Activated naive CD8-positive, alpha-beta T cell (primary cell): Measurements from ENCODE around the gene DYRK1A.
"Not testable (repeated sequence)": the region's sequence is repeated elsewhere in the genome, so short reads cannot be mapped to it uniquely, and the experiment has no call there.

Experiments
- H3K27ac Mint-ChIP-seq: one replicate; pipeline ENCODE4 v1.8.0; 2021; ENCODE audit warnings: mixed read lengths
- H3K27me3 Mint-ChIP-seq: one replicate; pipeline ENCODE4 v1.8.0; 2021; ENCODE audit warnings: mixed read lengths
- H3K36me3 Mint-ChIP-seq: one replicate; pipeline ENCODE4 v1.8.0; 2021; ENCODE audit warnings: mixed read lengths
- H3K4me1 Mint-ChIP-seq: one replicate; pipeline ENCODE4 v1.8.0; 2021; ENCODE audit warnings: low read depth, mixed read lengths
- H3K4me3 Mint-ChIP-seq: one replicate; pipeline ENCODE4 v1.8.0; 2021; ENCODE audit warnings: mild to moderate bottlenecking, mixed read lengths
- H3K9me3 Mint-ChIP-seq: one replicate; pipeline ENCODE4 v1.8.0; 2021; ENCODE audit warnings: low read depth, mixed read lengths

Gene DYRK1A

GRCh38 chr21:37513383-37513782, 146.8 kb downstream of the DYRK1A start:
- Mint-ChIP-seq H3K27me3 (no peaks in the 10 kb centered on the region), H3K27ac (no peak overlapping the region), H3K4me1 (peaks cover 22% of the 10 kb centered on the region), H3K4me3 (no peak overlapping the region), H3K36me3 (peaks cover 27% of the 10 kb centered on the region), H3K9me3 (no peaks in the 10 kb centered on the region)

GRCh38 chr21:37514038-37514667, 147.6 kb downstream of the DYRK1A start:
- Mint-ChIP-seq H3K4me3 (no peak overlapping the region), H3K27me3 (no peaks in the 10 kb centered on the region), H3K27ac (peak overlapping the region; percentile 75), H3K4me1 (peaks cover 22% of the 10 kb centered on the region), H3K9me3 (no peaks in the 10 kb centered on the region), H3K36me3 (peaks cover 27% of the 10 kb centered on the region)

GRCh38 chr21:37516998-37517397, 150.4 kb downstream of the DYRK1A start:
- Mint-ChIP-seq H3K9me3 (no peaks in the 10 kb centered on the region), H3K4me1 (peaks cover 8% of the 10 kb centered on the region), H3K27ac (no peak overlapping the region), H3K27me3 (no peaks in the 10 kb centered on the region), H3K4me3 (no peak overlapping the region), H3K36me3 (peaks cover 13% of the 10 kb centered on the region)

- no peaks in the 10 kb centered on the region for H3K27me3 Mint-ChIP-seq
- peaks cover 2% of the 10 kb centered on the region for H3K4me1 Mint-ChIP-seq
- no peaks in the 10 kb centered on the region for H3K9me3 Mint-ChIP-seq
- no peak overlapping the region for H3K4me3 Mint-ChIP-seq
- no peak overlapping the region for H3K27ac Mint-ChIP-seq
- H3K36me3 Mint-ChIP-seq, result peaks cover 4% of the 10 kb centered on the region
These were observed 154.2 kb downstream of the DYRK1A start for GRCh38 chr21:37520801-37521200.

GRCh38 chr21:37521658-37522057, 155.1 kb downstream of the DYRK1A start:
- Mint-ChIP-seq H3K27ac (peak overlapping the region; percentile 7), H3K4me1 (peaks cover 2% of the 10 kb centered on the region)

GRCh38 chr21:37522641-37523295, 156.2 kb downstream of the DYRK1A start:
- Mint-ChIP-seq H3K9me3 (no peaks in the 10 kb centered on the region), H3K27ac (no peak overlapping the region), H3K27me3 (no peaks in the 10 kb centered on the region), H3K4me1 (peaks cover 2% of the 10 kb centered on the region), H3K36me3 (peaks cover 4% of the 10 kb centered on the region), H3K4me3 (peak overlapping the region; percentile 22)

More at GRCh38 chr21:37521658-37522057, 155.1 kb downstream of the DYRK1A start:
- Mint-ChIP-seq H3K9me3 (no peaks in the 10 kb centered on the region), H3K36me3 (peaks cover 4% of the 10 kb centered on the region), H3K4me3 (no peak overlapping the region), H3K27me3 (no peaks in the 10 kb centered on the region)

- H3K9me3 Mint-ChIP-seq, H3K36me3 Mint-ChIP-seq, H3K4me3 Mint-ChIP-seq, H3K27me3 Mint-ChIP-seq, H3K27ac Mint-ChIP-seq, H3K4me1 Mint-ChIP-seq: not testable (repeated sequence)
These were observed 158.4 kb downstream of the DYRK1A start for GRCh38 chr21:37524944-37525343.

- Mint-ChIP-seq H3K9me3 (no peaks in the 10 kb centered on the region), H3K27ac (no peak overlapping the region), H3K4me1 (peaks cover 5% of the 10 kb centered on the region)
These were observed 159.2 kb downstream of the DYRK1A start for GRCh38 chr21:37525810-37526209.

GRCh38 chr21:37527103-37527502, 160.5 kb downstream of the DYRK1A start:
- Mint-ChIP-seq H3K4me1 (peaks cover 5% of the 10 kb centered on the region), H3K27ac (no peak overlapping the region), H3K4me3 (no peak overlapping the region), H3K9me3 (no peaks in the 10 kb centered on the region), H3K36me3 (no peaks in the 10 kb centered on the region), H3K27me3 (peaks cover 1% of the 10 kb centered on the region)

More at GRCh38 chr21:37525810-37526209, 159.2 kb downstream of the DYRK1A start:
- H3K36me3 Mint-ChIP-seq, result no peaks in the 10 kb centered on the region
- H3K27me3 Mint-ChIP-seq, result no peaks in the 10 kb centered on the region
- no peak overlapping the region for H3K4me3 Mint-ChIP-seq

GRCh38 chr21:37527716-37528115, 161.1 kb downstream of the DYRK1A start:
- H3K4me3 Mint-ChIP-seq, result no peak overlapping the region
- no peak overlapping the region for H3K27ac Mint-ChIP-seq

GRCh38 chr21:37528150-37528937, 161.8 kb downstream of the DYRK1A start:
- H3K9me3 Mint-ChIP-seq, result no peaks in the 10 kb centered on the region
- H3K4me3 Mint-ChIP-seq, result no peak overlapping the region
- peaks cover 4% of the 10 kb centered on the region for H3K27me3 Mint-ChIP-seq
- no peak overlapping the region for H3K27ac Mint-ChIP-seq
- no peaks in the 10 kb centered on the region for H3K36me3 Mint-ChIP-seq
- peaks cover 3% of the 10 kb centered on the region for H3K4me1 Mint-ChIP-seq

More at GRCh38 chr21:37527716-37528115, 161.1 kb downstream of the DYRK1A start:
- H3K4me1 Mint-ChIP-seq, result peaks cover 4% of the 10 kb centered on the region
- peaks cover 4% of the 10 kb centered on the region for H3K27me3 Mint-ChIP-seq
- no peaks in the 10 kb centered on the region for H3K36me3 Mint-ChIP-seq
- H3K9me3 Mint-ChIP-seq, result no peaks in the 10 kb centered on the region

GRCh38 chr21:37529649-37530048, 163.1 kb downstream of the DYRK1A start:
- no peaks in the 10 kb centered on the region for H3K36me3 Mint-ChIP-seq
- no peaks in the 10 kb centered on the region for H3K9me3 Mint-ChIP-seq
- H3K4me3 Mint-ChIP-seq, result no peak overlapping the region
- H3K27ac Mint-ChIP-seq, result no peak overlapping the region
- peaks cover 13% of the 10 kb centered on the region for H3K27me3 Mint-ChIP-seq
- H3K4me1 Mint-ChIP-seq, result peaks cover 3% of the 10 kb centered on the region

GRCh38 chr21:37530901-37531351, 164.4 kb downstream of the DYRK1A start:
- Mint-ChIP-seq H3K4me3 (no peak overlapping the region), H3K9me3 (no peaks in the 10 kb centered on the region), H3K36me3 (no peaks in the 10 kb centered on the region), H3K27me3 (peaks cover 16% of the 10 kb centered on the region), H3K4me1 (peaks cover 3% of the 10 kb centered on the region), H3K27ac (no peak overlapping the region)

GRCh38 chr21:37531431-37531932, 164.9 kb downstream of the DYRK1A start:
- peaks cover 3% of the 10 kb centered on the region for H3K4me1 Mint-ChIP-seq
- H3K27ac Mint-ChIP-seq, result no peak overlapping the region
- H3K9me3 Mint-ChIP-seq, result peaks cover under 1% of the 10 kb centered on the region
- peaks cover 16% of the 10 kb centered on the region for H3K27me3 Mint-ChIP-seq
- no peak overlapping the region for H3K4me3 Mint-ChIP-seq
- H3K36me3 Mint-ChIP-seq, result no peaks in the 10 kb centered on the region
